Tibial nerve (tissue), 3 donors: ENCODE measurements around the gene SNAPC3.

ENCODE experiments used
- CTCF ChIP-seq, 5 experiments: fragments of 200-600 bp in 3 of 5; fragments of 450-650 bp in 2 of 5; sonication (generic) in 3 of 5; IDR thresholded peaks; one replicate each; pipeline ENCODE4 v1.5.1; 2016 to 2019; ENCODE audit warnings: antibody characterized with exemption in 5 of 5, mild to moderate bottlenecking in 3 of 5, moderate library complexity in 2 of 5
- POLR2A ChIP-seq, 2 donors: fragments of 450-650 bp; IDR thresholded peaks; one replicate each; pipeline ENCODE4 v1.6.1; 2017; ENCODE audit warnings: antibody characterized with exemption in 2 of 2, mild to moderate bottlenecking in 2 of 2, moderate library complexity in 2 of 2

- TF ChIP-seq POLR2A (IDR thresholded peaks at IDR 0.05) = no peak
- TF ChIP-seq CTCF (IDR thresholded peaks at IDR 0.05) = no peak
Measured at GRCh38 chr9:15438891-15439290, 16.2 kb downstream of the SNAPC3 start.
